ENCODE measurements around the gene MDM1.
A peak's percentile ranks its signal among the peaks of the same experiment; 100 is the strongest.

The MDM1 gene

GRCh38 chr12:68331869-68332727 lies at the start of gene MDM1:
Gene MDM1 (minus strand): TSS chr12:68332362. CDS start chr12:68332245, 117 bp downstream.
- Histone ChIP-seq H3K4me3 (ENCODE audit: low read depth, low read length) (peak within 1 kb of the TSS; percentile 67), H3K4me1 (ENCODE audit: control insufficient read depth, insufficient read depth, low read length) (peaks cover 21% of the 10 kb centered on the region), H3K9ac (ENCODE audit: low read length) (peak within 1 kb of the TSS; percentile 70), H3K36me3 (ENCODE audit: control insufficient read depth, insufficient read depth, low read length) (no peaks in the 10 kb centered on the region), H3K27ac (ENCODE audit: low read depth, low read length) (peak within 1 kb of the TSS; percentile 41; the same call in 1 of the 2 replicates), H3K9me3 (ENCODE audit: control insufficient read depth, insufficient read depth, low read depth, low read length) (no peaks in the 10 kb centered on the region), H3K27me3 (ENCODE audit: control insufficient read depth, insufficient read depth, low read length) (no peaks in the 10 kb centered on the region)

GRCh38 chr12:68381476-68382219 lies 49.5 kb upstream of the MDM1 start:
- H3K27me3 ChIP-seq (ENCODE audit: control insufficient read depth, insufficient read depth, low read length) = no peaks in the 10 kb centered on the region
- no peaks in the 10 kb centered on the region for H3K9me3 ChIP-seq (ENCODE audit: control insufficient read depth, insufficient read depth, low read depth, low read length)
- peaks cover 13% of the 10 kb centered on the region; the same call in 1 of the 2 replicates for H3K4me1 ChIP-seq (ENCODE audit: control insufficient read depth, insufficient read depth, low read length)
- no peak overlapping the region for H3K27ac ChIP-seq (ENCODE audit: low read depth, low read length)
- H3K9ac ChIP-seq (ENCODE audit: low read length) = no peak overlapping the region
- no peak overlapping the region for H3K4me3 ChIP-seq (ENCODE audit: low read depth, low read length)
- H3K36me3 ChIP-seq (ENCODE audit: control insufficient read depth, insufficient read depth, low read length) = no peaks in the 10 kb centered on the region

- H3K36me3 ChIP-seq (ENCODE audit: control insufficient read depth, insufficient read depth, low read length) = no peaks in the 10 kb centered on the region
- H3K27me3 ChIP-seq (ENCODE audit: control insufficient read depth, insufficient read depth, low read length) = no peaks in the 10 kb centered on the region
- peaks cover 25% of the 10 kb centered on the region; the same call in 1 of the 2 replicates for H3K4me1 ChIP-seq (ENCODE audit: control insufficient read depth, insufficient read depth, low read length)
- no peak overlapping the region for H3K4me3 ChIP-seq (ENCODE audit: low read depth, low read length)
- H3K9ac ChIP-seq (ENCODE audit: low read length) = no peak overlapping the region
- no peaks in the 10 kb centered on the region for H3K9me3 ChIP-seq (ENCODE audit: control insufficient read depth, insufficient read depth, low read depth, low read length)
- H3K27ac ChIP-seq (ENCODE audit: low read depth, low read length) = no peak overlapping the region
Measured at GRCh38 chr12:68378872-68379606, 46.9 kb upstream of the MDM1 start.

GRCh38 chr12:68377881-68378280 lies 45.7 kb upstream of the MDM1 start:
- Histone ChIP-seq H3K9ac (ENCODE audit: low read length) (no peak overlapping the region), H3K27ac (ENCODE audit: low read depth, low read length) (no peak overlapping the region), H3K27me3 (ENCODE audit: control insufficient read depth, insufficient read depth, low read length) (no peaks in the 10 kb centered on the region), H3K4me1 (ENCODE audit: control insufficient read depth, insufficient read depth, low read length) (peaks cover 20% of the 10 kb centered on the region; the same call in 1 of the 2 replicates), H3K36me3 (ENCODE audit: control insufficient read depth, insufficient read depth, low read length) (no peaks in the 10 kb centered on the region), H3K4me3 (ENCODE audit: low read depth, low read length) (no peak overlapping the region), H3K9me3 (ENCODE audit: control insufficient read depth, insufficient read depth, low read depth, low read length) (no peaks in the 10 kb centered on the region)

DNA sequence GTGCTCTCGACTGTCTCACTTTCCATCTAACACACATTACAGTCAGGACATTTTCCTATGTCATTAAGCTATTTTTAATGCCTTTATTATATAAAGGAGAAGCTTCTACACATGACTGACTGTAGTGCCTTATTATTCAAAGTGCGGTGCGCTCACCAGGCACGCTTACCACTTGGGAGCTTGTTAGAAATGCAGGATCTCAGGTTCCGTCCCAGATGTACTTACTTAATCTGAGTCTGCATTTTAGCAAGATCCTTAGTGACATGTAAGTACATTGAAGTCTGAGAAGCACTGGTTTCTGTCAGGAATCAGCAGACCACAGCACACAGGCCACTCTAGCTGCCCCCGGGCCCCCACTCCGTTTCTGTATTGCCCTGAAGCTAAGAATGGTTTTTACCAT lies 44.7 kb upstream of the MDM1 start:
- Histone ChIP-seq H3K4me3 (ENCODE audit: low read depth, low read length) (no peak overlapping the region), H3K9me3 (ENCODE audit: control insufficient read depth, insufficient read depth, low read depth, low read length) (no peaks in the 10 kb centered on the region), H3K4me1 (ENCODE audit: control insufficient read depth, insufficient read depth, low read length) (peaks cover 20% of the 10 kb centered on the region; the same call in 1 of the 2 replicates), H3K27ac (ENCODE audit: low read depth, low read length) (no peak overlapping the region), H3K9ac (ENCODE audit: low read length) (no peak overlapping the region), H3K36me3 (ENCODE audit: control insufficient read depth, insufficient read depth, low read length) (no peaks in the 10 kb centered on the region), H3K27me3 (ENCODE audit: control insufficient read depth, insufficient read depth, low read length) (no peaks in the 10 kb centered on the region)

DNA sequence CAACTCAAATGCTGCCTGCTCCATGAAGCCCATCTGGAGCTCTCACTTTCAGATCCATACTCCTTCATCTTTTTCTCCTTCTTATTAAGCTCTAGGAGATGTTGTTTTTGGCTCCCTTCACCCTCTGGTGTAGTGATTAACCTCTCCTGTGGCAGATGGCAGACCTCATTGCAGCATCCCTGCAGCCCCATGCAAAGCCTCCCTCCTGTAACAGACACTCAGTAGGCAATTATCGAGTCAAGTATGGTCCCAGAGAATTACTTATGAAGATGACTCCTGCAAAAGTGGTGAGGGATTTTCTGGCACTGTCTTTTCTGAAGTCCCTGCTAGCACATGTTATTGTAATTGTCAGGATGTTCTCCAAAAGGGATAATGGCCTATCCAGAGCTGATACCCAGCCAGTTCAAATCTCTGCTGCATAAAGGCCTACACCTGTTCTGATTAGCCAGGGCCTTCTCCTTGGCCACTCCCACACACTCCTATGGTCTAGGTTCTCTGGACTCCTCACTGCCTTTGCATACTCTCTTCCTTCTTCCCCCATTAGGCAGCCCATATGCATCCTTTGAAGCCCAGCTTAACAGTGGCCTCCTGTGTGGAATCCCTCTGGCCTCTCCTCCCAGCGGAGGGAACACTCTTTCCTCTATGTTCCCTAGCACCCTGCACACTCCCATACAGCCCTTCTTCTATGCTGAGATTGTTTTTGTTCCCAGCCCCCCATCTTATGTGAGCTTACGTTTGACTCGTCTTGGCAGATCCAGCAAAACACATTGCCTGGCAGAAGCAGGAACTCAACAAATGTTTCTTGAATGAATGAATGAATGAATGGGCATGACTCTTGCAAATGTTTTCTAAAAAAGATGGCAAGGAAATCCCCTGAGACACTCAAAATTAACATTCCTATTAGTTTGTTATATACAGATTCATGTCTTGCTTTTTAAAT lies 43.9 kb upstream of the MDM1 start:
- no peak overlapping the region for H3K4me3 ChIP-seq (ENCODE audit: low read depth, low read length)
- no peak overlapping the region for H3K9ac ChIP-seq (ENCODE audit: low read length)
- peaks cover 13% of the 10 kb centered on the region; the same call in 1 of the 2 replicates for H3K4me1 ChIP-seq (ENCODE audit: control insufficient read depth, insufficient read depth, low read length)
- H3K36me3 ChIP-seq (ENCODE audit: control insufficient read depth, insufficient read depth, low read length) = no peaks in the 10 kb centered on the region
- H3K27ac ChIP-seq (ENCODE audit: low read depth, low read length) = no peak overlapping the region
- no peaks in the 10 kb centered on the region for H3K9me3 ChIP-seq (ENCODE audit: control insufficient read depth, insufficient read depth, low read depth, low read length)
- no peaks in the 10 kb centered on the region for H3K27me3 ChIP-seq (ENCODE audit: control insufficient read depth, insufficient read depth, low read length)

GRCh38 chr12:68374307-68374982 lies 42.3 kb upstream of the MDM1 start:
- no peaks in the 10 kb centered on the region for H3K36me3 ChIP-seq (ENCODE audit: control insufficient read depth, insufficient read depth, low read length)
- no peaks in the 10 kb centered on the region for H3K27me3 ChIP-seq (ENCODE audit: control insufficient read depth, insufficient read depth, low read length)
- no peak overlapping the region for H3K27ac ChIP-seq (ENCODE audit: low read depth, low read length)
- no peaks in the 10 kb centered on the region for H3K9me3 ChIP-seq (ENCODE audit: control insufficient read depth, insufficient read depth, low read depth, low read length)
- no peak overlapping the region for H3K4me3 ChIP-seq (ENCODE audit: low read depth, low read length)
- no peak overlapping the region for H3K9ac ChIP-seq (ENCODE audit: low read length)
- H3K4me1 ChIP-seq (ENCODE audit: control insufficient read depth, insufficient read depth, low read length) = peaks cover 13% of the 10 kb centered on the region; the same call in 1 of the 2 replicates

GRCh38 chr12:68370667-68371066 lies 38.5 kb upstream of the MDM1 start:
- H3K4me1 ChIP-seq (ENCODE audit: control insufficient read depth, insufficient read depth, low read length) = peaks cover 9% of the 10 kb centered on the region; the same call in 1 of the 2 replicates
- H3K36me3 ChIP-seq (ENCODE audit: control insufficient read depth, insufficient read depth, low read length) = no peaks in the 10 kb centered on the region
- H3K27ac ChIP-seq (ENCODE audit: low read depth, low read length) = no peak overlapping the region
- H3K27me3 ChIP-seq (ENCODE audit: control insufficient read depth, insufficient read depth, low read length) = no peaks in the 10 kb centered on the region
- H3K9ac ChIP-seq (ENCODE audit: low read length) = no peak overlapping the region
- no peak overlapping the region for H3K4me3 ChIP-seq (ENCODE audit: low read depth, low read length)
- H3K9me3 ChIP-seq (ENCODE audit: control insufficient read depth, insufficient read depth, low read depth, low read length) = no peaks in the 10 kb centered on the region

DNA sequence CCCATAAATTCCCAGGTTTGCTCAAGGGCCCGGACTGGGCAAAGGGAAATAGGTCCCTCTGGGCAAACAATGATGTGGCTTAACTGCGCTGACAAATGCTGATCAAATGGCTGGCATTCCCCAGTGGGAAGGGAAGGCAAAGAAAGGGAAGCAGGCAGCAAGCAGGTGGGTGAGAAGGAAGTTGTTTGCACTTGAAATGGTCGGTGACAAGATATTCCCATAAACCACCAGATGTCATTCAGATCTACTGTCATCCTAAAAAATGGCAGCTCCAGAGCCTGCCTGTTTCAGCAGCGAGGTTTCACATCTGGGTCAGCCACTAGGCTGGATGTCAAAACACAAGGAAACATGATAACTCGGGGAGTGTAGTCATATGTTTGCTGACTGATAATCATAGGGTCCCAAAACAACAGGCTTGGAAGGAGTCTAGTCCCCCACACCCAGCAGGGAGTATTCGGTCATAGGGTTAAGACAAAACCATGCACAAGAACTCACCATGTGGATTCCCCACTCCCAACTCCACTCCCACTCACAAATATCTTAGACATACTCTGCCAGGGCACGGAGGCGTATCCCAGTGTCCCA lies 37.9 kb upstream of the MDM1 start:
- Histone ChIP-seq H3K4me1 (ENCODE audit: control insufficient read depth, insufficient read depth, low read length) (peaks cover 12% of the 10 kb centered on the region), H3K4me3 (ENCODE audit: low read depth, low read length) (no peak overlapping the region), H3K9ac (ENCODE audit: low read length) (no peak overlapping the region), H3K27ac (ENCODE audit: low read depth, low read length) (no peak overlapping the region), H3K9me3 (ENCODE audit: control insufficient read depth, insufficient read depth, low read depth, low read length) (no peaks in the 10 kb centered on the region), H3K36me3 (ENCODE audit: control insufficient read depth, insufficient read depth, low read length) (no peaks in the 10 kb centered on the region), H3K27me3 (ENCODE audit: control insufficient read depth, insufficient read depth, low read length) (no peaks in the 10 kb centered on the region)
